IMR-90 (cell line): ENCODE data around the gene ADAMTS8. TPM values are rescaled to one million over a fixed set of nuclear protein-coding genes. Genes with fewer than 3 reads are reported as not detected.

Source experiments
- ATAC-seq: fragments of 200-7000 bp; cut with Tn5 transposase; 2 replicates; pipeline ENCODE4 v1.9.1; 2020; ENCODE audit warnings: low read depth, mild to moderate bottlenecking, moderate library complexity
- BruUV-seq: library from RNA; stranded (reverse); fragments of 400-500 nt; replicated peaks from 2 replicates; lab custom pipeline; 2021; lab: Mats Ljungman, UMichigan
- CTCF ChIA-PET: fragments of 300-600 bp; formaldehyde crosslinking; extraction: SDS; loops from one replicate; lab custom pipeline; 2021; ENCODE audit warnings: antibody characterized with exemption; lab: Yijun Ruan, JAX
- POLR2A ChIA-PET: fragments of 300-600 bp; sonication (Branson Sonifier 250); formaldehyde crosslinking; loops from one replicate; lab custom pipeline; 2022; ENCODE audit warnings: antibody characterized with exemption; ENCODE audit not compliant: unreplicated experiment; lab: Charles Lee
- DNase-seq: peaks from one replicate; pipeline ENCODE4 v3.0.0; 2013
- H2AFZ ChIP-seq: replicated peaks from 2 replicates; pipeline ENCODE3; 2013; ENCODE audit warnings: low read length, mild to moderate bottlenecking; ENCODE audit not compliant: poor library complexity
- H2AK5ac ChIP-seq: 2 replicates; pipeline ENCODE4 v1.6.1; 2013; ENCODE audit warnings: low read depth, low read length, inconsistent platforms
- H2AK9ac ChIP-seq: replicated peaks from 2 replicates; pipeline ENCODE3; 2013; ENCODE audit warnings: mild to moderate bottlenecking, low read depth, low read length, moderate library complexity; ENCODE audit not compliant: poor library complexity
- H2BK120ac ChIP-seq: 2 replicates; pipeline ENCODE4 v1.6.1; 2013; ENCODE audit warnings: low read depth, low read length, inconsistent platforms
- H2BK15ac ChIP-seq: 3 replicates; pipeline ENCODE4 v1.6.1; 2013; ENCODE audit warnings: low read depth, low read length, inconsistent platforms
- H2BK20ac ChIP-seq: 2 replicates; pipeline ENCODE4 v1.6.1; 2013; ENCODE audit warnings: low read depth, mild to moderate bottlenecking, inconsistent platforms, low read length, moderate library complexity
- H2BK5ac ChIP-seq: 2 replicates; pipeline ENCODE4 v1.6.1; 2013; ENCODE audit warnings: mild to moderate bottlenecking, low read depth, low read length, inconsistent platforms; ENCODE audit not compliant: poor library complexity, severe bottlenecking
- H3K14ac ChIP-seq: replicated peaks from 2 replicates; pipeline ENCODE4 v1.6.1; 2013; ENCODE audit warnings: low read depth, low read length, inconsistent platforms
- H3K18ac ChIP-seq: 2 replicates; pipeline ENCODE4 v1.6.1; 2013; ENCODE audit warnings: low read depth, low read length, control low read depth
- H3K23ac ChIP-seq: 2 replicates; pipeline ENCODE4 v1.6.1; 2013; ENCODE audit warnings: low read depth, low read length, inconsistent platforms
- H3K27ac ChIP-seq: 2 replicates; pipeline ENCODE4 v1.5.1; 2013; ENCODE audit warnings: mild to moderate bottlenecking, control low read depth, low read length; ENCODE audit not compliant: insufficient read depth
- H3K27me3 ChIP-seq: 2 replicates; pipeline ENCODE4 v1.6.1; 2013; ENCODE audit warnings: low read length; ENCODE audit not compliant: control insufficient read depth, insufficient read depth
- H3K36me3 ChIP-seq: 2 replicates; pipeline ENCODE4 v1.6.1; 2013; ENCODE audit warnings: low read length, mixed read lengths; ENCODE audit not compliant: control insufficient read depth, insufficient read depth
- H3K4ac ChIP-seq: 2 replicates; pipeline ENCODE4 v1.6.1; 2013; ENCODE audit warnings: low read depth, low read length, inconsistent platforms
- H3K4me1 ChIP-seq: 2 replicates; pipeline ENCODE4 v1.6.1; 2013; ENCODE audit warnings: low read length, mixed read lengths; ENCODE audit not compliant: control insufficient read depth, insufficient read depth
- H3K4me2 ChIP-seq: 2 replicates; pipeline ENCODE4 v1.6.1; 2013; ENCODE audit warnings: low read depth, mild to moderate bottlenecking, control low read depth, low read length, moderate library complexity
- H3K4me3 ChIP-seq: 2 replicates; pipeline ENCODE4 v1.5.1; 2013; ENCODE audit warnings: low read depth, mild to moderate bottlenecking, control low read depth, low read length, moderate library complexity; ENCODE audit not compliant: insufficient read depth
- H3K56ac ChIP-seq: 2 replicates; pipeline ENCODE4 v1.6.1; 2013; ENCODE audit warnings: low read length, inconsistent platforms; ENCODE audit not compliant: insufficient read depth; ENCODE audit errors: extremely low read depth
- H3K79me1 ChIP-seq, 2 experiments: 2 replicates each; pipeline ENCODE4 v1.6.1; 2013; ENCODE audit warnings: low read length in 2 of 2, inconsistent platforms in 1 of 2, low read depth in 1 of 2
- H3K9ac ChIP-seq: 2 replicates; pipeline ENCODE4 v1.6.1; 2013; ENCODE audit warnings: low read depth, low read length, control low read depth
- H3K9me1 ChIP-seq: 2 replicates; pipeline ENCODE4 v1.6.1; 2013; ENCODE audit warnings: low read length, inconsistent platforms; ENCODE audit not compliant: insufficient read depth
- H3K9me3 ChIP-seq: 2 replicates; pipeline ENCODE4 v1.6.1; 2013; ENCODE audit warnings: low read length; ENCODE audit not compliant: control insufficient read depth, insufficient read depth
- H4K20me1 ChIP-seq: 2 replicates; pipeline ENCODE4 v1.6.1; 2013; ENCODE audit warnings: low read length, inconsistent platforms; ENCODE audit not compliant: insufficient read depth
- H4K5ac ChIP-seq: 2 replicates; pipeline ENCODE4 v1.6.1; 2013; ENCODE audit warnings: mild to moderate bottlenecking, low read depth, low read length, control low read depth
- H4K8ac ChIP-seq, 2 experiments: 2 replicates each; pipeline ENCODE4 v1.6.1; 2013; ENCODE audit warnings: low read depth in 2 of 2, low read length in 2 of 2, control low read depth in 1 of 2, inconsistent platforms in 1 of 2
- H4K91ac ChIP-seq: 2 replicates; pipeline ENCODE4 v1.6.1; 2013; ENCODE audit warnings: low read depth, low read length, inconsistent platforms; ENCODE audit not compliant: insufficient read depth
- BHLHE40 ChIP-seq: fragments of 150-350 bp; IDR thresholded peaks from 2 replicates; pipeline ENCODE4 v1.6.1; 2016; ENCODE audit warnings: mild to moderate bottlenecking, low read depth, low read length
- CEBPB ChIP-seq: IDR thresholded peaks from 2 replicates; pipeline ENCODE4 v1.6.1; 2012; ENCODE audit warnings: low read depth, low read length, improper control_type of control experiment
- CHD1 ChIP-seq: IDR thresholded peaks from 2 replicates; pipeline ENCODE4 v1.6.1; 2012; ENCODE audit warnings: low read depth, low read length, improper control_type of control experiment
- CTCF ChIP-seq: conservative IDR thresholded peaks from 2 replicates; pipeline ENCODE4 v1.5.1; 2012; ENCODE audit warnings: mild to moderate bottlenecking, low read depth, low read length, improper control_type of control experiment
- ELK1 ChIP-seq: fragments of 150-350 bp; IDR thresholded peaks from 2 replicates; pipeline ENCODE4 v1.6.1; 2016; ENCODE audit warnings: low read depth, mild to moderate bottlenecking, low read length, moderate library complexity, borderline replicate concordance
- FOS ChIP-seq: fragments of 150-350 bp; IDR thresholded peaks from 2 replicates; pipeline ENCODE4 v1.6.1; 2016; ENCODE audit warnings: low read depth, low read length
- MAFK ChIP-seq: IDR thresholded peaks from 2 replicates; pipeline ENCODE4 v1.6.1; 2012; ENCODE audit warnings: low read depth, low read length, improper control_type of control experiment
- MAZ ChIP-seq: IDR thresholded peaks from 2 replicates; pipeline ENCODE4 v1.6.1; 2012; ENCODE audit warnings: low read depth, mild to moderate bottlenecking, low read length, improper control_type of control experiment, moderate library complexity, borderline replicate concordance
- MXI1 ChIP-seq: IDR thresholded peaks from 2 replicates; pipeline ENCODE4 v1.6.1; 2012; ENCODE audit warnings: low read depth, mild to moderate bottlenecking, low read length, moderate library complexity, borderline replicate concordance
- NFE2L2 ChIP-seq: fragments of 150-350 bp; IDR thresholded peaks from 2 replicates; pipeline ENCODE4 v1.6.1; 2016; ENCODE audit warnings: low read depth, mild to moderate bottlenecking, low read length
- POLR2A ChIP-seq: IDR thresholded peaks from 2 replicates; pipeline ENCODE4 v1.6.1; 2012; ENCODE audit warnings: mild to moderate bottlenecking, low read depth, low read length
- RAD21 ChIP-seq: IDR thresholded peaks from 2 replicates; pipeline ENCODE4 v1.6.1; 2012; ENCODE audit warnings: low read length, improper control_type of control experiment
- RCOR1 ChIP-seq: IDR thresholded peaks from 2 replicates; pipeline ENCODE4 v1.6.1; 2012; ENCODE audit warnings: mild to moderate bottlenecking, low read length, improper control_type of control experiment; ENCODE audit not compliant: insufficient replicate concordance
- RFX5 ChIP-seq: IDR thresholded peaks from 2 replicates; pipeline ENCODE4 v1.8.0; 2012; ENCODE audit warnings: low read depth, mild to moderate bottlenecking, low read length, moderate library complexity
- SMC3 ChIP-seq: fragments of 150-350 bp; IDR thresholded peaks from 2 replicates; pipeline ENCODE4 v1.6.1; 2016; ENCODE audit warnings: low read depth, mild to moderate bottlenecking, antibody characterized with exemption, low read length, moderate library complexity
- WGBS, 2 experiments: methylation state at CpG; one replicate each; pipeline versions ENCODE4 v1.1.5 to v1.1.7; 2013; ENCODE audit warnings: missing lambda C conversion rate in 2 of 2; ENCODE audit not compliant: insufficient read length in 1 of 2; ENCODE audit errors: extremely low coverage in 2 of 2; 5-methylcytosine and 5-hydroxymethylcytosine counted together
- dilution Hi-C: fragments of 300-500 bp; cut with HindIII; formaldehyde crosslinking; loops from one replicate; pipeline ENCODE4 v1.14.3; 2018; ENCODE audit warnings: low sequenced_read_pairs; ENCODE audit not compliant: unreplicated experiment
- in situ Hi-C: fragments of 300-500 bp; cut with MboI; formaldehyde crosslinking; loops from 3 replicates; pipeline ENCODE4 v1.14.3; 2019; ENCODE audit warnings: low sequenced_read_pairs, inconsistent platforms, mixed read lengths
- intact Hi-C: fragments of 100-400 bp; cut with micrococcal nuclease; formaldehyde crosslinking; loops from 2 replicates; pipeline ENCODE4 v1.10.0; 2022
- polyA plus RNA-seq, 3 experiments: library from polyadenylated mRNA; depleted of rRNA; stranded (reverse); fragments of >200 nt; gene quantifications; 2 replicates each; pipeline ENCODE4 v1.2.3, GENCODE V29; 2012; ENCODE audit warnings: low replicate concordance in 1 of 3
- total RNA-seq: library from RNA; depleted of rRNA; stranded (reverse); fragments of >200 nt; gene quantifications from 2 replicates; pipeline ENCODE4 v1.2.3, GENCODE V29; 2012
- TF ChIP-seq, protein P1 (sequence below): fragments of 150-350 bp; IDR thresholded peaks from 2 replicates; pipeline ENCODE4 v1.6.1; 2017; ENCODE audit warnings: mild to moderate bottlenecking, antibody characterized with exemption, low read length, low read depth

The ADAMTS8 gene
- total and polyA plus RNA-seq, 2 of the 4 experiments (the other 2 are of a cell fraction) = under 0.01 to 0.60 TPM

GRCh38 chr11:130369141-130369691, 59.2 kb downstream of the ADAMTS8 start:
- no CpG with 5 or more reads among the region's 6 CpGs for WGBS, 2 experiments
- BruUV-seq = no TSS peak
- CTCF ChIA-PET = no interaction called here

More at GRCh38 chr11:130369141-130369691, 59.2 kb downstream of the ADAMTS8 start:
- TF ChIP-seq ELK1 (no peak), FOS (no peak), MAFK (no peak), BHLHE40 (no peak), RFX5 (no peak), RAD21 (no peak), MAZ (no peak), MXI1 (no peak), RCOR1 (no peak), POLR2A (no peak), CEBPB (no peak), NFE2L2 (no peak), CTCF (no peak), CHD1 (no peak), SMC3 (no peak)
- TF ChIP-seq, protein P1, sequence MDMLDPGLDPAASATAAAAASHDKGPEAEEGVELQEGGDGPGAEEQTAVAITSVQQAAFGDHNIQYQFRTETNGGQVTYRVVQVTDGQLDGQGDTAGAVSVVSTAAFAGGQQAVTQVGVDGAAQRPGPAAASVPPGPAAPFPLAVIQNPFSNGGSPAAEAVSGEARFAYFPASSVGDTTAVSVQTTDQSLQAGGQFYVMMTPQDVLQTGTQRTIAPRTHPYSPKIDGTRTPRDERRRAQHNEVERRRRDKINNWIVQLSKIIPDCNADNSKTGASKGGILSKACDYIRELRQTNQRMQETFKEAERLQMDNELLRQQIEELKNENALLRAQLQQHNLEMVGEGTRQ = no peak
- in situ Hi-C loops (no loop called here), dilution Hi-C loops (no loop called here), intact Hi-C loops (no loop called here)
- no peaks in the 10 kb centered on the region for H3K9me1 ChIP-seq
- no peak overlapping the region for H4K8ac ChIP-seq
- no peak overlapping the region for H3K56ac ChIP-seq
- H2BK120ac ChIP-seq = no peak overlapping the region
- H4K5ac ChIP-seq = no peak overlapping the region
- H3K27ac ChIP-seq = no peak overlapping the region
- H3K27me3 ChIP-seq = peaks cover 29% of the 10 kb centered on the region
- H3K14ac ChIP-seq = no peak overlapping the region
- 0 out of 2 replicates have a peak, but pooled peaks cover 2% of the 10 kb centered on the region for H3K9me3 ChIP-seq
- no peak overlapping the region for H3K23ac ChIP-seq
- H4K91ac ChIP-seq = no peak overlapping the region
- no peak overlapping the region for H3K4ac ChIP-seq
- H2BK15ac ChIP-seq = no peak overlapping the region
- POLR2A ChIA-PET = no interaction called here
- no peak overlapping the region for H3K9ac ChIP-seq
- H2AFZ ChIP-seq = no peak overlapping the region
- H2AK5ac ChIP-seq = no peak overlapping the region
- no peak for DNase-seq
- no peak overlapping the region for H3K18ac ChIP-seq
- no peak overlapping the region for H2BK5ac ChIP-seq
- H2BK20ac ChIP-seq = no peak overlapping the region
- H3K79me1 ChIP-seq = no peaks in the 10 kb centered on the region
- ATAC-seq = peak; percentile 35
- H3K4me1 ChIP-seq = no peaks in the 10 kb centered on the region
- no peak overlapping the region for H3K4me2 ChIP-seq
- no peaks in the 10 kb centered on the region for H4K20me1 ChIP-seq
- H3K36me3 ChIP-seq = no peaks in the 10 kb centered on the region
- no peak overlapping the region for H3K4me3 ChIP-seq
- H2AK9ac ChIP-seq = no peak overlapping the region
